Smooth muscle cell of the brain vasculature (primary cell): ENCODE measurements around the gene OVCH2.
"Not testable (repeated sequence)": the region's sequence is repeated elsewhere in the genome, so short reads cannot be mapped to it uniquely, and the experiment has no call there.

Experiments used
- DNase-seq: peaks from one replicate; pipeline ENCODE4 v3.0.0-alpha.2; 2012; ENCODE audit warnings: low read depth, low spot score

OVCH2 gene

GRCh38 chr11:7671347-7672215 lies 34.7 kb downstream of the OVCH2 start:
- no peak for DNase-seq

DNA sequence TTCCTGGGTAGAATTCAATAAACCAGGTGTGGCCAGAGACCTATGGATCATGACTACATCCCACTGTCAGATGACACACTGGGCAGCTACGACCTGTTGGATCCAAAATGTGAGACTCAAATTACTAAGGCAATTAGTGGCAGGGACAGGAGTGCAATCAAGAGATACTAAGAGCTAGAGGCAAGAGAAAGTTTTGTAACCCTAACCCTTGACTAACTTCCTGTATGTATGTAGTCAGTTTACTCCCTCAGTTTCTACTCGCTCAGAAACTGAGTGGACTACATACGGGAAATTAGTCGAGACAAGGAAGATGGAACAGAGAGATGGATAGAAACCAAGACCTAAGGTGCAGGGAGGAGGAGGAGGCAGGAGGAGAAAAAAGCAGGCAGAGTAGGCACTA lies 35.6 kb downstream of the OVCH2 start:
- no peak for DNase-seq

DNA sequence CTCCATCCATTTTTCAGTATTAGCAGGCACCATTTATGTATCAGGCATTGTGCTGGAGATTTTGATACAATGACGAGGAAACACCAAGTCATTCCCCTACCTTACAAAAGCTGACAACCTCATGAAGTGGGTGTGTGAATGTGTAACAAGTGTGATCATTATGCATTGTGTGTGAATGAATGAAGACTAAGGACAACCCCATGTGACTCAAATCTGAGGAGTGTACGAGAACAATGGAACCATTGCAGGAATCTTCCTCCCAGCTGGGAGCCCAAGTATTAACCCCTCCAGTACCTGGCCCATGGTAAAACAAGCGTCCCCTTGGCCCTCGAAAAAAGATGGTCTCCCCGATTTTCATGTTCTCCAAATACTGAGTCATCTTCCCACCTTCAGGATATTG lies 37.4 kb downstream of the OVCH2 start:
- no peak for DNase-seq

GRCh38 chr11:7668464-7668863 lies 37.8 kb downstream of the OVCH2 start:
- DNase-seq: no peak

DNA sequence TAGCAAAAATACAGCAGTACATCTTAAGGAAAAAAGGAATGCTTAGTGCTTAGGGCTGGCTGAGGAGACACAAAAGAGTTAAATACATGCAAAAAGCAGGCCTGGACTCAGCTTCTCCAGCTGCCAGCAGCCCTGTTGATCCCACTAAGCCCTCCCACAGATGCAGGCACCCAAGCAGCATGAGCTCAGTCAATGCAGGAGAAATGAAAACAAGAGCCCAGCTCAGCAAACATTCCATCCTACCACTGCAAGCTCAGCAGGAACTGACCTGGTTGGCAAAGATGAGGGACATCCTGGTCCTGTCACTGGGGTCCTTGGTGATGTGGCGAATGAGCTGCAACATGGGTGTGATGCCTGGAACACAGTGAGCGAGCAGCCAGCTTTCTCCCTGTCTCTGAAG lies 38.8 kb downstream of the OVCH2 start:
- DNase-seq: no peak

- no peak for DNase-seq
These were observed 39.9 kb downstream of the OVCH2 start for GRCh38 chr11:7666292-7666866.

DNA sequence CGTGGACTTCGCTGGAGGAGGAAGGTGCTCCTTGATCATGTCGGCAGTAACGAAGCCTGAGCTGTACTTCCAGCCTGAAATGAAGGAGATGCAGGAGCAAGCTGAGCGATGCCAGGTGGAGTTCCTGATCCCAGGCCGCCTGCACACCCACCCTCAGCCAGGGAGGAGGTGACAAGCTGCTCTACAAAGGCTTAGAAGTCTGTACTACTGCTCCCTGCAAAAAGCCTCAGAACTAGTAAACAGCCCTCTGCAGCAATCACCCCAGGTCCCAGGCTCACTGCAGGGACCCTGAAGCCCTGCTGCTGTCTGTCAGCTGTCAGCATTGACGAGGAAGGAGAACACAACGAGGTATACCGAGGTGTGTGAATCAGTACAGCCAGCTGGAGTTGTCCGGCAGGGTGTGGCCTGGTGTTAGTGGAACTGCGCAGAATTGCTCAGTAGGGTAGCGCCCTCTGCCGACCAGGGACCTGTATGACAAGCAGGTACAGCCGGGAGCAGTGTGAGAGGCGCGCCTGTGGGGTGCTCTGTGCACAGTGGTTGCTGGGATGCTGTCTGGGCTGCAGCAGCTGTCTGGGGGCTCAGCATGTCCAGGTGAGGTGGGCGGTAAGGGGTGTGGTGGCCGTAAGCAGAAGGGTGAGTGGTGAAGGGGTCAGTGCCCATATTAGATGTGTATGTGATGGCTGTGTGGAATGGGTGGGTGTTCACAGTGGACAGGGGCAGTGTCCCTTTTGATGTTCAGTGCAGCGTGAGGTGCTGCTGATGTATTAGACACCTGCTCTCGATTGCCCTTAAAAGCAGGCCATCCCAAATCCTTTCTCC lies 40.6 kb downstream of the OVCH2 start:
- DNase-seq: no peak

DNA sequence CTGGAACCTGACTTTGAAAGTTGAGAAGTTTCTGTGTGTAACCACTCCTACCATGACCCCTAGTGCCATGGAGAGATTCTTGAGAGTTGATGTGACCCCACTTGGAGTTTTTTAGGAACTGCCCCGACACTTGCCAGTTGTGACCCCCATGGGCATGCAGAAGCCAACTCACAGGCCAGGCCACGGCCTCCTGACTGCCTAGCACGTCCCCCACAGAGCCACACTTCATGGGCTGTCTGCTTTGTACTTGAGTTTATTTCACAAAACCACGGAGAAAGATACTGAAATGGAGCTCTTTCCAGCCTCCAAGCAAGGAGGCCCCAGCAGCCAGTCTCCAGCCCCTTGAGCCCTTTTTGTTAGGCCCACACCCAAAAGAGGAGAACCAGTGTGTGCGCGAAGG lies 41.4 kb downstream of the OVCH2 start:
- DNase-seq: no peak

- DNase-seq: not testable (repeated sequence)
These were observed 42.7 kb downstream of the OVCH2 start for GRCh38 chr11:7663531-7663930.

DNA sequence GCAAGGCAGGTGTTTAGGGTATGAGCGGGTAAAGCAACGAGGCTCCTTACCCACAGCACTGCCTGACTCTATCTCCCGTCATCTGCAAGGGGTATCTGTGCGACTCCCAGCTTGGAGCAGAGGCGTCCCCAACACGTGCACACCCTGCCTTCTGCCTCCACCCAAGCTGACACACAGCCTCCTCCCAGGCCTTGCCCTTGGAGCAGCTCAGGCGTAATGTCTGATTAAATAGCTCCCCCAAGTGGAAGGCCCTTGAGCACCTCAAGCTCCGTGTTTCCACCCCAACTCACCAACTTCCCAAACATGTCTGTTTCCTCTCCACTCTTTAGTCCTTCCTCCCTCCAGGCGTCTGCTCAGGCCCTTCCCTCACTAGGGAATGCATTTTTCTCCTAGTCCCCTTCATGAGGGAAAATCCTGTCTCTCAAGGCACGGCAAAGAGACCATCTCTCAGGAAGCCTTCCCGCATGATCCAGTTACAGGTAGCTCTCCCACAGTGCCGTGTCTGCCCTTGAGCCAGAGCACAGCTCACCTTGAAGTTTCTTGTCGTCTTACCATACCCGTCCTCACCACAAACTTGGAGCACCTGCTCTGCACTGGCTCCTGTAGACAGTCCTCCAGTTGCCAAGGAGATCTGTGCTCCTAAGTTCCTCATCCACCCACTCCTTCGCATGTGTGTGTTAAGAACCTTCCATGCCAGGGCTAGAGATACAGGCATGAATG lies 48.8 kb downstream of the OVCH2 start:
- DNase-seq: no peak

DNA sequence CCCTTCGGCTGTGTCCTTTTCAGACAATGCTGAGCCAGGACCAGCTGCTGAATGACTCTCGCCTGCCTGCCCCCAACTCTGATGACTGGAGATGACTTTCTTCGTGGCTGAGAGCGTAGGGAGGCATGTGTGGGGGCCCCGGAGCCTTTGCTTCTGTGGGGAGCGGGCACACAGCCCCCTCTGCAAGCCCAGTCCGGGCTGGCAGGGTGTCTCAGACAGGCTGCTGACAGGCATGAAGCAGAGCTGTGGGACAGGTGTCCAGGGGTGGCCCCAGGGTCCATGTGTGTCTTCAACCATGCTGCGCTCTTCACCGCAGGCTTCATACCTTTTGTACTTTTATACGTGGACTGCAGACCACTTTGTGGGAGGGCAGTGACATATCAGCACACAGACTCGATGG lies 49.6 kb downstream of the OVCH2 start:
- no peak for DNase-seq

- DNase-seq: no peak
These were observed 50.7 kb downstream of the OVCH2 start for GRCh38 chr11:7655253-7656217.

GRCh38 chr11:7654195-7654705 lies 52.0 kb downstream of the OVCH2 start:
- no peak for DNase-seq

- no peak for DNase-seq
These were observed 54.6 kb downstream of the OVCH2 start for GRCh38 chr11:7651700-7652099.

- DNase-seq: no peak
These were observed 55.1 kb downstream of the OVCH2 start for GRCh38 chr11:7651140-7651551.

DNA sequence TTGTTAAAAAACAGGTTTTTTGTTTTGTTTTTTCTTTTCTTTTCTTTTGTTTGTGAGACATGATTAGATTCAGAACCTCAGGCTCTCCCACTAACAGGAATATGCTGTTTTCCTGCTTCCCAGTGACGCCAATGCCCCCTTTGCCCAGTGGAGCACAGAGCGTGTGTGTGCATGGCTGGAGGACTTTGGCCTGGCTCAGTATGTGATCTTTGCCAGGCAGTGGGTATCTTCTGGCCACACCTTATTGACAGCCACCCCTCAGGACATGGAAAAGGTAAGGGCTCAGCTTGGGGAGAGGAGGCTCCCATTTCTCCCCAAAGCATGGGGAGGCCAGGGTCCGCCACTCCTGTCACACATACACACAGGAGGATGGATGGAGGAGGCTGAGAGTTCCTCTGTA lies 58.0 kb downstream of the OVCH2 start:
- DNase-seq: no peak

- no peak for DNase-seq
These were observed 59.4 kb downstream of the OVCH2 start for GRCh38 chr11:7646866-7647265.

DNA sequence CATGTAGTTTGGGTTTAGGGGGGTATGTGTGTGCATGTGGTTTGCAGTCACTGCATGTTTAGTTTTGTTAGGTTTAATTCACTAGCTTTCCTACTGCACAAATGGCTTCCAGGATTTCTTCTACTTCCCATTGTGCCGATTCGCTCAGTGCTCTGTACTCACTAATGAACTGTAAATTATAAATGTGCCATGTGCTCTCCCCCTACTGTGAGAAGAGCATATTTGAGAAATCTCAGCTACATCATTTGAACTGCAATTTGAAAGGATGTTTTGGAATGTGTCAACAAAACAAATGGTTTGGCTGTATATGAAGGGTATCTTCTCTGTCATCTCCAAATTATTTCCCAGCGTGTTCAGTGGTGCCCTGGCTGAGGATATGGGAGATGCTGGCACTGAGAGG lies 61.1 kb downstream of the OVCH2 start:
- DNase-seq: no peak

GRCh38 chr11:7643314-7643713 lies 63.0 kb downstream of the OVCH2 start:
- DNase-seq: no peak

DNA sequence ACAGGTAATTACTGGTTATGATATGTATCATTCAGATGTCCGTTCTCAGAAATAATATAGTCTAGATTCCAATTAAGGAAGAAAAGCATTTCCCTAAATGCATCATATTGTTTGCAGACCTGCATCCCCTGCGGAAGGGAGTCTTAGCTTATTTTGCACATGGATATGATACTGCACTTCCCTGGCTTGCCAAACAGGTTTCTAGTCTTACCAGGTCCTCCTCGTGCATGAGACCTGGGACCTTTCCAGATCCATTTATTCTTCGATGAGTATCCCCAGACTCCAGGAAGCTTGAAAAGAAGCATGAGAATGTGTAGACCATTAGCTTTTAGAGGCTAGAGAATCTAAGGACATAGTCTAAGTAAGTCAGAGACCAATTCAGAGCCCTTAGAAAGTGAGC lies 63.5 kb downstream of the OVCH2 start:
- DNase-seq: no peak
